GM12878 (cell line): ENCODE measurements around the gene ITK. TPM values are rescaled to one million over a fixed set of nuclear protein-coding genes. Genes with fewer than 3 reads are reported as not detected.

Experiments
- BHLHE40 ChIP-seq, 2 experiments: fragments of 450-650 bp in 1 of 2; IDR thresholded peaks; 2 replicates each; pipeline ENCODE4 v1.6.1; 2011 to 2017; ENCODE audit warnings: low read depth in 2 of 2, borderline replicate concordance in 1 of 2, improper control_type of control experiment in 1 of 2, low read length in 1 of 2, mild to moderate bottlenecking in 1 of 2
- EP300 ChIP-seq, 2 experiments: fragments of 150-350 bp in 1 of 2; IDR thresholded peaks; 2 replicates each; pipeline ENCODE4 v1.6.1; 2011 to 2012; ENCODE audit warnings: low read depth in 2 of 2, low read length in 2 of 2, borderline replicate concordance in 1 of 2, improper control_type of control experiment in 1 of 2, inconsistent platforms in 1 of 2; ENCODE audit not compliant: control insufficient read depth in 1 of 2
- GABPA ChIP-seq: IDR thresholded peaks from 2 replicates; pipeline ENCODE4 v1.6.1; 2014; ENCODE audit warnings: antibody characterized with exemption, low read depth, mild to moderate bottlenecking, inconsistent platforms
- HDGF ChIP-seq: fragments of 450-650 bp; IDR thresholded peaks from 2 replicates; pipeline ENCODE4 v1.6.1; 2016; ENCODE audit warnings: antibody characterized with exemption
- IRF3 ChIP-seq: fragments of 450-650 bp; IDR thresholded peaks from 2 replicates; pipeline ENCODE4 v1.6.1; 2014; ENCODE audit warnings: mild to moderate bottlenecking
- IRF4 ChIP-seq: IDR thresholded peaks from 2 replicates; pipeline ENCODE4 v1.6.1; 2011; ENCODE audit warnings: low read depth, low read length
- KDM1A ChIP-seq: fragments of 200-600 bp; sonication (generic); IDR thresholded peaks from 2 replicates; pipeline ENCODE4 v1.6.1; 2016; ENCODE audit warnings: borderline replicate concordance
- LARP7 ChIP-seq: fragments of 450-650 bp; IDR thresholded peaks from 2 replicates; pipeline ENCODE4 v1.6.1; 2017; ENCODE audit warnings: mild to moderate bottlenecking
- MEF2B ChIP-seq: fragments of 450-650 bp; IDR thresholded peaks from 2 replicates; pipeline ENCODE4 v1.6.1; 2018; ENCODE audit warnings: mild to moderate bottlenecking, moderate library complexity; ENCODE audit not compliant: partially characterized antibody, poor library complexity, severe bottlenecking
- MYC ChIP-seq: IDR thresholded peaks from 2 replicates; pipeline ENCODE4 v1.6.1; 2011; ENCODE audit warnings: mild to moderate bottlenecking, low read length, moderate library complexity, inconsistent platforms; ENCODE audit not compliant: insufficient read depth, insufficient replicate concordance, insufficient read length, severe bottlenecking
- SMARCA5 ChIP-seq: fragments of 450-650 bp; IDR thresholded peaks from 2 replicates; pipeline ENCODE4 v1.6.1; 2017; ENCODE audit warnings: mild to moderate bottlenecking
- SUPT20H ChIP-seq: IDR thresholded peaks from 2 replicates; pipeline ENCODE4 v1.6.1; 2011; ENCODE audit warnings: low read depth, mild to moderate bottlenecking, low read length, moderate library complexity, borderline replicate concordance; ENCODE audit not compliant: control insufficient read depth
- YY1 ChIP-seq: IDR thresholded peaks from 2 replicates; pipeline ENCODE4 v1.6.1; 2011; ENCODE audit warnings: low read depth, mild to moderate bottlenecking, low read length
- ZBED1 ChIP-seq: IDR thresholded peaks from 2 replicates; pipeline ENCODE4 v1.6.1; 2016; ENCODE audit warnings: borderline replicate concordance
- ZNF592 ChIP-seq: fragments of 450-650 bp; IDR thresholded peaks from 2 replicates; pipeline ENCODE4 v1.6.1; 2017; ENCODE audit warnings: mild to moderate bottlenecking, moderate library complexity
- polyA plus RNA-seq, 11 experiments: library from polyadenylated mRNA; depleted of rRNA in 4 of 11; unstranded in 6 of 11; stranded (reverse) in 5 of 11; fragments of >200 nt; fragmentation: Nextera tagmentation in 4 of 11; fragmentation: Illumina TruSeq in 1 of 11; extraction: Ambion mirVana in 4 of 11; extraction: Trizol in 1 of 11; gene quantifications; 1 replicate in 1 of 11; 2 replicates in 10 of 11; pipeline versions ENCODE4 v1.2.1 to v1.2.3, GENCODE V29; 2011 to 2016; ENCODE audit warnings: inconsistent platforms in 2 of 11, missing spikeins in 2 of 11, low read depth in 1 of 11
- total RNA-seq, 4 experiments: library from RNA; depleted of rRNA in 3 of 4; stranded (reverse); fragments of >200 nt in 3 of 4; fragmentation: Illumina TruSeq in 1 of 4; extraction: Trizol in 1 of 4; gene quantifications; 2 replicates each; pipeline versions ENCODE4 v1.2.1 to v1.2.3, GENCODE V29; 2013 to 2021

ITK gene
- total and polyA plus RNA-seq, 10 of the 15 experiments (the other 5 are each of a cell fraction or from before 2014, with no cell fraction given) = 0.05 to 2.4 (median 0.76) TPM

GRCh38 chr5:157266286-157267007 is 85.8 kb downstream of the ITK start (continued):
- TF ChIP-seq EP300 (IDR thresholded peaks at IDR 0.05; ENCODE audit: borderline replicate concordance in 1 of 2, control insufficient read depth in 1 of 2, low read depth in 2 of 2, low read length in 2 of 2) (no peak), MYC (no peak), LARP7 (peak; percentile 99), GABPA (no peak), HDGF (peak; percentile 57; the same call in 1 of the 2 replicates), ZBED1 (no peak), MEF2B (no peak), KDM1A (no peak), ZNF592 (0 out of 2 replicates have a peak, but pooled peaks have one; percentile 34), SMARCA5 (peak; percentile 79), BHLHE40 (IDR thresholded peaks at IDR 0.05; ENCODE audit: borderline replicate concordance in 1 of 2, low read depth in 2 of 2, low read length in 1 of 2) (peak in 1 of 2 experiments; percentile 64; a peak in 1 of 4 replicates), IRF3 (no peak), YY1 (0 out of 2 replicates have a peak, but pooled peaks have one; percentile 5), IRF4 (no peak), SUPT20H (no peak)
- TF ChIP-seq, all 136 proteins: peak for 21
